Neural progenitor cell (in vitro differentiated cells): ENCODE data around the gene TBC1D26. TPM values are rescaled to one million over a fixed set of nuclear protein-coding genes. Genes with fewer than 3 reads are reported as not detected.

ENCODE experiments used
- DNase-seq: peaks from one replicate; pipeline ENCODE4 v3.0.0-alpha.2; 2016; ENCODE audit warnings: low spot score
- H2AFZ ChIP-seq: fragments of 200-600 bp; sonication (generic); replicated peaks from 2 replicates; pipeline ENCODE4 v1.6.1; 2016; ENCODE audit warnings: antibody characterized with exemption
- H3F3A ChIP-seq: fragments of 200-600 bp; sonication (generic); 2 replicates; pipeline ENCODE4 v1.6.1; 2016; ENCODE audit warnings: antibody characterized with exemption, low read depth
- H3K27ac ChIP-seq: fragments of 200-600 bp; sonication (generic); 2 replicates; pipeline ENCODE4 v1.5.1; 2016; ENCODE audit warnings: mild to moderate bottlenecking
- H3K27me3 ChIP-seq: fragments of 200-600 bp; sonication (generic); 2 replicates; pipeline ENCODE4 v1.6.1; 2016; ENCODE audit warnings: mild to moderate bottlenecking, moderate library complexity
- H3K36me3 ChIP-seq: fragments of 200-600 bp; sonication (generic); 2 replicates; pipeline ENCODE4 v1.5.1; 2016
- H3K4me1 ChIP-seq: fragments of 200-600 bp; sonication (generic); 2 replicates; pipeline ENCODE4 v1.6.1; 2016; ENCODE audit warnings: mixed run types
- H3K4me2 ChIP-seq: fragments of 200-600 bp; sonication (generic); 2 replicates; pipeline ENCODE4 v1.6.1; 2016
- H3K4me3 ChIP-seq: fragments of 200-600 bp; sonication (generic); 2 replicates; pipeline ENCODE4 v1.5.1; 2016
- H3K79me2 ChIP-seq: fragments of 200-600 bp; sonication (generic); 2 replicates; pipeline ENCODE4 v1.6.1; 2016; ENCODE audit warnings: low read depth
- H3K9ac ChIP-seq: fragments of 200-600 bp; sonication (generic); 2 replicates; pipeline ENCODE4 v1.6.1; 2016
- H3K9me3 ChIP-seq: fragments of 200-600 bp; sonication (generic); 2 replicates; pipeline ENCODE4 v1.5.1; 2016; ENCODE audit warnings: low read depth
- H4K20me1 ChIP-seq: fragments of 200-600 bp; sonication (generic); 2 replicates; pipeline ENCODE4 v1.6.1; 2016; ENCODE audit warnings: low read depth
- H3K27ac Mint-ChIP-seq: 3 replicates; pipeline ENCODE4 v1.8.0; 2021; ENCODE audit warnings: mixed read lengths
- H3K27me3 Mint-ChIP-seq: 2 replicates; pipeline ENCODE4 v1.8.0; 2022; ENCODE audit warnings: low read depth, mild to moderate bottlenecking, inconsistent platforms, moderate library complexity, mixed read lengths; ENCODE audit not compliant: insufficient read depth
- H3K36me3 Mint-ChIP-seq: 3 replicates; pipeline ENCODE4 v1.8.0; 2021; ENCODE audit warnings: mixed read lengths
- H3K4me1 Mint-ChIP-seq: 3 replicates; pipeline ENCODE4 v1.8.0; 2021; ENCODE audit warnings: mixed read lengths
- H3K4me3 Mint-ChIP-seq: 3 replicates; pipeline ENCODE4 v1.8.0; 2021; ENCODE audit warnings: mild to moderate bottlenecking, moderate library complexity, mixed read lengths
- H3K9me3 Mint-ChIP-seq: 3 replicates; pipeline ENCODE4 v1.8.0; 2020; ENCODE audit warnings: mixed read lengths
- CTCF ChIP-seq: fragments of 200-600 bp; sonication (generic); IDR thresholded peaks from 2 replicates; pipeline ENCODE4 v1.5.1; 2017; ENCODE audit warnings: antibody characterized with exemption, mild to moderate bottlenecking
- EZH2 ChIP-seq: fragments of 200-600 bp; sonication (generic); IDR thresholded peaks from 2 replicates; pipeline ENCODE4 v1.6.1; 2017; ENCODE audit warnings: antibody characterized with exemption, mild to moderate bottlenecking, moderate library complexity
- EZH2phosphoT487 ChIP-seq: fragments of 200-600 bp; sonication (generic); IDR thresholded peaks from 2 replicates; pipeline ENCODE4 v1.6.1; 2017; ENCODE audit warnings: antibody characterized with exemption
- total RNA-seq: library from RNA; depleted of rRNA; stranded (reverse); fragments of >200 nt; gene quantifications from 2 replicates; pipeline ENCODE4 v1.2.3, GENCODE V29; 2015; ENCODE audit warnings: low replicate concordance

TBC1D26 gene
- total RNA-seq, 1 donor from 2014 or later: 0.58 TPM

GRCh38 chr17:15741624-15742023 is 9.5 kb downstream of the TBC1D26 start:
- no peaks in the 10 kb centered on the region for H3K36me3 Mint-ChIP-seq
- H2AFZ ChIP-seq: no peak overlapping the region
- H3K4me3 ChIP-seq: no peak overlapping the region
- H3K36me3 ChIP-seq: no peaks in the 10 kb centered on the region
- H4K20me1 ChIP-seq: no peaks in the 10 kb centered on the region
- H3K27ac ChIP-seq: no peak overlapping the region
- H3K4me3 Mint-ChIP-seq: no peak overlapping the region
- no peaks in the 10 kb centered on the region for H3F3A ChIP-seq
- no peaks in the 10 kb centered on the region for H3K27me3 ChIP-seq
- H3K4me2 ChIP-seq: no peak overlapping the region
- H3K9ac ChIP-seq: no peak overlapping the region
- H3K79me2 ChIP-seq: no peaks in the 10 kb centered on the region
- no peak for DNase-seq
- no peaks in the 10 kb centered on the region for H3K9me3 Mint-ChIP-seq
- H3K4me1 Mint-ChIP-seq: peaks cover 16% of the 10 kb centered on the region
- TF ChIP-seq EZH2phosphoT487 (no peak), EZH2 (no peak), CTCF (no peak)
- no peak overlapping the region for H3K27ac Mint-ChIP-seq
- H3K9me3 ChIP-seq: no peaks in the 10 kb centered on the region
- H3K27me3 Mint-ChIP-seq: peaks cover 3% of the 10 kb centered on the region
- H3K4me1 ChIP-seq: peaks cover 3% of the 10 kb centered on the region

- Histone ChIP-seq H3K36me3 (no peaks in the 10 kb centered on the region), H3F3A (no peaks in the 10 kb centered on the region), H3K27ac (no peak overlapping the region), H3K9ac (no peak overlapping the region), H3K79me2 (no peaks in the 10 kb centered on the region), H3K27me3 (no peaks in the 10 kb centered on the region), H3K4me1 (peaks cover 3% of the 10 kb centered on the region), H3K4me3 (no peak overlapping the region), H3K9me3 (no peaks in the 10 kb centered on the region), H3K4me2 (no peak overlapping the region), H4K20me1 (no peaks in the 10 kb centered on the region), H2AFZ (no peak overlapping the region)
- no peaks in the 10 kb centered on the region for H3K9me3 Mint-ChIP-seq
- TF ChIP-seq CTCF (no peak), EZH2 (no peak), EZH2phosphoT487 (no peak)
- H3K36me3 Mint-ChIP-seq: no peaks in the 10 kb centered on the region
- H3K4me3 Mint-ChIP-seq: no peak overlapping the region
- DNase-seq: no peak
- H3K4me1 Mint-ChIP-seq: peaks cover 16% of the 10 kb centered on the region
- H3K27ac Mint-ChIP-seq: no peak overlapping the region
- H3K27me3 Mint-ChIP-seq: peaks cover 2% of the 10 kb centered on the region
Observed at GRCh38 chr17:15742051-15742795, 10.1 kb downstream of the TBC1D26 start.

GRCh38 chr17:15742921-15743320 is 10.8 kb downstream of the TBC1D26 start:
- H3K79me2 ChIP-seq: no peaks in the 10 kb centered on the region
- H3K27me3 ChIP-seq: no peaks in the 10 kb centered on the region
- H3K36me3 ChIP-seq: no peaks in the 10 kb centered on the region
- no peak overlapping the region for H3K27ac ChIP-seq
- no peak overlapping the region for H3K4me3 Mint-ChIP-seq
- no peak overlapping the region for H3K4me3 ChIP-seq
- H3K9me3 Mint-ChIP-seq: no peaks in the 10 kb centered on the region
- no peak overlapping the region for H2AFZ ChIP-seq
- no peak overlapping the region for H3K27ac Mint-ChIP-seq
- no peaks in the 10 kb centered on the region for H3F3A ChIP-seq
- H3K36me3 Mint-ChIP-seq: no peaks in the 10 kb centered on the region
- no peaks in the 10 kb centered on the region for H3K9me3 ChIP-seq
- H3K9ac ChIP-seq: no peak overlapping the region
- H3K4me1 ChIP-seq: peaks cover 3% of the 10 kb centered on the region
- no peaks in the 10 kb centered on the region for H4K20me1 ChIP-seq
- no peak for TF ChIP-seq EZH2phosphoT487
- no peak for TF ChIP-seq CTCF
- no peak for TF ChIP-seq EZH2
- H3K4me2 ChIP-seq: no peak overlapping the region
- H3K4me1 Mint-ChIP-seq: peaks cover 16% of the 10 kb centered on the region
- H3K27me3 Mint-ChIP-seq: peaks cover 2% of the 10 kb centered on the region
- DNase-seq: no peak
